HG02981 (cell line): ENCODE results near the gene KRT32.

Experiments
- ATAC-seq: cut with Tn5 transposase; IDR thresholded peaks from one replicate; pipeline ENCODE4 v1.9.1; 2021; ENCODE audit warnings: mild to moderate bottlenecking, moderate library complexity; ENCODE audit not compliant: unreplicated experiment

Gene KRT32

DNA sequence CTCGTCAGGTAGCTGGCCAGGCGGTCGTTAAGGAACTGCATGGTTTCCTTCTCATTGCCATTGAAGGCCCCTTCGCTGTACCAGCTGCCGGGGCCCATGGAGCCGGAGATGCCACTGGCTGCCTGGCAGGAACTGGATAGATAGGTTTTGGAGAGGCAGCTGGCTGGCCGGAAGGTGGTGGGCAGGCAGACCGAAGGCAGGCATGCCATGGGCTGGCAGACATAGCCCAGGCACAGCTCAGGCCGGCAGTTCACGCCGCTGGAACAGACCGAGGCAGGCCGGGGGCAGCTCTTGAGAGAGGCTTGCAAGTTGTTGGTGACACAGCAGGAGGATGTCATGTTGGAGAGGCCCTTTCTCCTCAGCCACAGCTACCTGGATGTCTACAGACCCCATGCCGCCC is at the start of gene KRT32:
Gene KRT32, minus strand, starts transcription at position 399 of the 400 bp plus-strand sequence. Its CDS starts 61 bp downstream, at position 338.
- ATAC-seq, result no peak

DNA sequence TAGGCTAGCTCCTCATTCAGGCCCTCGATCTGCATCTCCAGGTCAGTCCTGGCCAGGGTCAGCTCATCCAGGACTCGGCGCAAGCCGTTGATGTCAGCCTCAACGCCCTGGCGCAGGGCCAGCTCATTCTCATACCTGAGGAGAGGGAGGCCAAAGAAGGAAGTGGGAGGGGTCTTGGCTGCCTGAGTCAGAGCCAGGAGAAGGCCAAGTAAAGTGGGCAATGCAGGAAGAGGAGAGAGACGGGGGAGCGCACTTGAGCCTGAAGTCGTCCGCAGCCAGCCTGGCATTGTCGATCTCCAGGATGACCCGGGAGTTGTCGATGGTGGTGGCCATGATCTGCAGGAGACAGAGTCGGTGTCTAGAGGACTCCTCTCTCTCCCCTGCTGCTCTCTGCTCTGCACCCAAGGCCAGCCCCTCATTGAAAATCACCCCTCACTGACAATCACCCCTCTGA is 49.7 kb upstream of the KRT32 start:
- no peak for ATAC-seq

DNA sequence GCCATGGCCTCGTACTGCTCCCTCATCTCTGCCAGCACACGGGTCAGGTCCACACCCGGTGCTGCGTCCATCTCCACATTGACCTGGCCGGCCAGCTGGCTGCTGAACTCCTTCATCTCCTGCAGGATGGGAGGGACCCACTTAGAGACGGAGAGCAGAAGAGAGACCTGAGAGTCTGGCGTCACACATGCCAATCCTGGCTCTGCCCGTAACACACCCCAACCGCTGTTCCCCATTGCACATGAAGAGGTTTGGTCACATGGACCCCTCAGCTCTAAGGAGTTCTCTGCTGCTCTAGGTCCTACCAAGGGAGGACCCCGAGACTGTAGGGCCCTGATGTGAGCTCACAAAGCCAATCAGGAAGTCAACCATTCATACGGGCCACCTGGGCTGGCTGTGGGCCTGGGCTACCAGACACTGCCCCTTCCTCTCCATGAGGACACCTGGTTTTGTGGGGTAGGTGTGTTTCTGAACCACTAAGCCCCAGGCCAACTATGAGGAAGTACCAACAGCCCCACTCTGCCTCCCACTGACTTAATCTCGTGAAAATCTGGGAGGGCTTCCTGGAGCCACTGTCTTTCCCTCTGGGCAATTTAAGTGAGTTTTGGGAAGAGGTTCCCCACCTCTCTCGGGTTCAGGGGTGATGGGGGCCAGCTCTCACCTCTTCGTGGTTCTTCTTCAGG is 49.1 kb upstream of the KRT32 start:
- no peak for ATAC-seq

DNA sequence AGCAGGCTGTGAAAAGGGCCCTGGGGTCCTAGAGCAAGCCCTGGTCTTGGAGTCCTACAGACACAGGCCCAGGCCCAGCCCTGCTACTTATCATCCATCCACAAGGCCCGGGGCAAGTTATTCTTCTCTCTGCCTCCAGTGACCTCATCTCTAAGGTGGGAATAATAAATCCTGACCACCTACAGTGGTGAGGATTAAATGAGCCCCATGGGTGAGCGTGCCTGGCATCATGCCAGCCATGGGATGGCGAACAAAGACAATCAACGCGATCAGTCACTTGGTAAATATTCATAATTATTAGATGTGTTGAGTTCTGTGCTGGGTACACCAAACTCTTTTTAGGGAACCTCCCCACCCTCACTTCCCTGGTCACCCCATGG is 46.0 kb upstream of the KRT32 start:
- no peak for ATAC-seq

DNA sequence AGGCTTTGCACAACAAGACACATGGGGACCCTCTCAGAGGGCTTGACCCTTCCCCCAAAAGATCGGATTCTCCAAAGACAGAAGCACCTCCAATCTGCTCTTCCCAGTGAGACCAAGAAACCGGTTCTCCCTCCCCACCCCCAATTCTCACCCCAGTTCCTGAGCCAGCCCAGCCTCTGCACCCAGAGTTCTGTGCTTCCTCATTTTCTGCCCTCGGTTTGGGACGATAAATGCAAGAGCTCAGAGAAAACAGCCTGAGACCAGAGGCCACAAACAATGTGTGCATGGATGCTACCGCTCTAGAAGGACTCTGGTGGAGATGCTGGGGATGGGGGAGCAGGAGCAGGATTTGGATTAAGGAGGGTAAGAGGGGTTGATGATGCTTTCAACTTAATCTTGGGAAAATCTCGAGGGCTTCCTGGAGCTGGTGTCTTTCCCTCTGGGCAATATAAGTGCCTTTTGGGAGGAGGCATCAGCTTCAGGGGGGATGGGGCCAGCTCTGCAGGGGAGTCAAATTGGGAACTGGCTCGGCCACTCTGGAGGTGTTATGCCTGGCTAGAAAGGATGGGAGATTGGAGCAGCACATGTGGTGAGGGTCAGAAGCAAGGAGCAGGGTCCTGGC is 45.5 kb upstream of the KRT32 start:
- ATAC-seq, result no peak

DNA sequence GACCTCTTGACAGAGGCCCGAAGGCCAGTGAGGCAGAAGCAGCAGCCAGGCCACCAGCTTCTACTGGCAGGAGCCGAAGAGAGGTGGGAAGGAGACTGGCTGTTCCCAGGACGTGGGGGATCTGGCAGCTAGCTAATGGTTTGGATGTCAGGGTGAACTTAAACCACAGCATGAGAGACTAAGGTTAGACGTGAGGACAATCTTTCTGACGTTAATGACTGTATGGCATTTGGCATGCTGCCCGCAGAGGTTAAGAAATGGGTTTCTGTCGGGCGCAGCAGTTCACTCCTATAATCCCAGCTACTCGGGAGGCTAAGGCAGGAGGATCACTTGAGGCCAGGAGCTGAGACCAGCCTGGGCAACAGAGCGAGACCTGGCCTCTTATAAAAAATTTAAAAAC is 44.5 kb upstream of the KRT32 start:
- ATAC-seq, result no peak

DNA sequence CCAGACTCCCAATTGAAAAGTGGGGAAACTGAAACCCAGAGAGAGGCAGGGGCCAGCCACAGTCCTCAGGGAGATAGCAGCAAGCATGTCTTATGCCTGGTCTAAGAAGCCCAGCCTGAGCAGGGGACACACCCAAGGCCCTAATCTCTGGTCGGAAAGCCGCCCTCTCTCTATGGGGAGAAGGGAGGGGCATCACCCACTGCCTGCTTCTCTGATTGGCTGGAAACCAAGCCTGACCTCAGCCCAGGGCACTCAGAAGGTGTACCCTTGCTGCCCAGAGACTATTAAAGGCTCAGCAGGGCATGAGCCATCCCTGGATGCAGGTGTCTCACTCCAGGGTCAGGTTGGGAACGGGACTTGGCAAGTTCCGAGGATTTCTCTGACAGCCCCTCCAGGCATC is 43.9 kb upstream of the KRT32 start:
- no peak for ATAC-seq

DNA sequence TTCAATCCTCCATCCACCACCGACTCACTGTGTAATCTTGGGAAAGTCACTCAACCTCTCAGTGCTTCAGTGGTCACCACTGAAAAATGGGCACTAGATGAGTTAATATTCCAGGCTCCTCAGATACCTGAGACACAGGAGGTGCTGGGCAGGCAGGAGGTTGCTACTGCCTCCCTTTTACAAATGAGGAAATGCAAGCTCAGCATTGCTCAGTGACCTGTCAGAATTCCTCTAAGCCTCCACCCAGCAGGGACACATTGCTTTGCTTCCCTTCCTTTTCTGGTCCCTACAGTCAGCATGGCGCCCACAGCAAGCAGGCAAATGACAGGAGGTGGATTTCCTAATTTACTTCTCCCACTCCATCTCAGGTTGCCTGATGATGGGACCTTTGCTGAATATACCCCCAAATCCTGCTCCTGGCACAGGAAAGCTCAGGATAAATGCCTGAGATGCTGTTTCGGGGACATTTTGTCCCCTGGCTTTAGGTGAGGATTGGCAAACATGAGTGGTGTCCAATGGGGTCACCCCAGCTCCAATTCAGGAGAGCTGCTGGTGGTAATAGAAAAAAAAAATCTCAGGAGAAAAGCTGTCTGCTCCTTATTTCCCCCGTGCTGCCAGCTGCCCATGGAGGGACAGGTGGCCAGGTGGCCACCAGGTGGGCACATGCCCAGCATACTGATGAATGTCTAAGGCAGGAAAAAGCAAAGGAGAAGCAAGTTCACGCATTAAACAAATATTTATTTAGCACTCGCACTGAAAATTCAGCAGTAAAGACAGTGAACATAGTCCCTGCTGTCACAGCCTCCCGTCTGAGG is 43.3 kb upstream of the KRT32 start:
- ATAC-seq, result no peak

DNA sequence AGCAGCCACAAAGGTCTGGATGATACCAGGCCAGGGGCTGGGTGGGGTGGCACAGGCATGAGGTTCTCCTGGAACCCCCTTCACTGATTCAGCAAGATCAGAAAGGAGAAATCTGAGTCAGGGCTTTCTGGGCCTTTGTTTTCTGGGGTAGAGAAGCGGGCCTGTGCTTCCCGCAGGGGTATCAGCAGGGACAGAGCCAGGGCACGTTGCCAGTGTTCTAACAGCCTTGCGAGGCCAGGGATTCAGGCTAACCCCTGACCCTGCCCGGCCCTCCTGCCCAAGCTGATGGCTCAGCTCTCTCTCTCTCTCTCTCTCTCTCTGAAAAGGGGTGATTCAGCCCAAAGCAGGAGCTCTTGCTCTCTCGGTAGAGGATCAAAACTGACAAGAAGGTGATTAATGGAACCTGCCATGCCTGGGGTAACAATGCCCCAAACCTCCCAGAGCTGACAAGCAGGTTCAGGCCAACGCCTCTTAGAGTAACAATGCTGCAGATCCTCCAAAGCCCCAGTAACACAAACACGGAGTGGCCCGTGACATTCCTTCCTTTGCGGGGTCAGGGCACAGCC is 40.2 kb upstream of the KRT32 start:
- ATAC-seq, result no peak

DNA sequence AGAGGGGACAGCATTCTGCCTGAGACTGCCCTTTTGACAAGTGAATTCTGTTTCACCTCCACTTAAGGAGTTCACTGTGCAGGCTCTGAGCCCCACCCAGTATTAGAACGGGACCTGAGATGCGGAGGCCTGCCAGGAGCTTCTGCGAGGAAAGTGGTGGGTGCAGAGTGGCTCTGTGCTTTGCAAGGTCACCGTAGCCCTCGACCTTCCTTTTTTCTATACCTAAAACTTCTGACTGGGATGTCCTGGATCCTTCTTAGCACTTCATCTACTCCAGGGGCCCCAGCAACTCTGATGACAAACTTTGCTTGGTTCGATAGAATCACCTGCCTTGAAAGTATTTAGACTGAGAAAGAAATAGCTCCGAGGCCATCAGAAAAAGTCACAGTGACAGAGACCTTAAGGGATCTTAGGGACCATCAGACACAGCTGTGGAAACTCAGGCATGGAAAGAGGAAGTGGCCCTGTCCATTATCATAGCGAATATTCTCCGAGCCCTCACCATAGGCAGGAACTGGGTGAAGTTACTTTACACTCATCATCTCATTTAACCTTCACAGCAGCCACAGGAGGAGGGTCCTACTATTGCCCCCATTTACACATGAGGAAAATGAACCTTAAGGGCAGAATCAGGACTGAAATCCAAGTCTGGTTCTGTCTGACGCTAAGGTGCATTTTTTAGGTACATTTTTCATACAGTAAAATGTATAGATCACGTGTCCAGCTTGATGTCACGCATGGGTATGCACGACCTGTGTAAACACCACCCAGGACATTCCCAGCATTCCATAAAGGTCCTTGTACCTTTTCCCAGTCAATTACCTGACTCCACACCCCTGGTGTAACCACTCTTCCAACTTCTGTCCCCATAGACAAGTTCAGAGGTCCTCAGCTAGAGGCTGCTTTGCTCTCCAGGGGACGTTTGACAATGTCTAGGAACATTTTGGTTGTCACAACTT is 38.9 kb upstream of the KRT32 start:
- ATAC-seq, result no peak

DNA sequence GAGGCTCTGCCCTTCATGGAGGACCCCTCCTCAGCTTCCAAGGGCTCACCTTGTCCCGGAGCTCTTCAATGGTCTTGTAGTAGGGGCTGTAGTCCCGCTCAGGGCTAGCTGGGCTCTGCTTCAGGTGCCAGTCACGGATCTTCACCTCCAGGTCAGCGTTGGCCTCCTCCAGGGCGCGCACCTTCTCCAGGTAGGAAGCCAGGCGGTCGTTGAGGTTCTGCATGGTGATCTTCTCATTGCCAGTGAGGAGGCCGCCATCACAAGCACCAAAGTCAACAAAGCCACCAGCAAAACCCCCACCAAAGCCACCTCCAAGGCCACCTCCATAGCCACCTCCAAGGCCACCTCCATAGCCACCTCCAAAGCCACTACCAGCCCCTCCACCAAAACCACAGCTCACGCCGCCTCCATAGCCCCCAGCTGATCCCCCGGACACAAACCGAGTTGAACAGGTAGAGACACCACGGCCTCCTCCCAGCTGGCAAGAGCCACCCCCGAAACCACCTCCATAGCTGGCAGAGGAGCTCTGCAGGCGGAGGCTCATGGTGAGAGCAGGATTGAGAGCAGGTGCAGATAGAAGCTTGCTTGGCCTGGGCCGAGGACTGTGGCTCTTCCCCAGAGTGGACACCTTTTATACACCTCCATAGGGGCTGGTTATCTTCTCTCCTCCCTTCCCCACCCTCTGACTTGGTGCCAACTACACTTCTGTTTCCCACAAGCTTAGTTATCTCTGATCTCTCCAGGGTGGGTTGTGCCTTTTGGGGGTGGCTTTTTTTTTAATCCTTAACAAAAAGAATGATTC is 38.0 kb upstream of the KRT32 start, which contains the start of gene KRT13:
Gene KRT13, minus strand, starts transcription at position 606 of the 802 bp plus-strand sequence. Its CDS starts 62 bp downstream, at position 544.
- no peak for ATAC-seq

DNA sequence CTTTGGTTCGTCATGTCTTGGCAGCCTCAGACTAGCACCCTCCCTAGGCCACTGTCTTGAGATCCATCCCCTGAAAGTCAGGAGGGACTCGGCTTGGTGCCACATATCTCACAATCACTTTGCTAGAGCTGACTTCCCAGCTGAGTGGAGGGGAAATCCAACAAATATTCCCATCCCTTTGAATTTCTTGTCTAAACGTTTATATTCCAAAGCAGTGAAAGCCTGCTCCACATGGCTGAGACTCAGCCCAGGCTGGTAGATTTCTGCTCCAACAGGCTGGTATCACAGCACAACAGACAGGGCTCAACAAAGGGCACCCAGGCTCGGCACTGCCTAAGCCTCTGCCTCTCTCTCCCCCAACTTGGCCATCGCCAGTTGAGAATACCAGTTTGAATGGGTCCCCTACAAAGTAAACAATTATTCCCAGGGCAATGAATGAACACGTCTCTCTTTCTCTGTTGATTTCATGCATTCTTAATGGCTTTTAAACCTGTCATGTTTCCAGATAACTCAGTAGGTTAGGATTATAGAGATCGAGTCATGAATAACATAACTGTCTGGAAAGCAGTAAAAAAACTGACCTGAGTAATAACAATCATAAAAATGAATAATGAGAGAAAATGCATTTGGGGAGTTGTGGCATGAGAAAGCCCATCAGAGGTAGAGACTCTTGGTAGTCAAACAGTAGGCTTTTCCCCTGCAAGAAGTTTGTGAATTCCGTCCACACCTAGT is 37.2 kb upstream of the KRT32 start:
- ATAC-seq, result no peak

DNA sequence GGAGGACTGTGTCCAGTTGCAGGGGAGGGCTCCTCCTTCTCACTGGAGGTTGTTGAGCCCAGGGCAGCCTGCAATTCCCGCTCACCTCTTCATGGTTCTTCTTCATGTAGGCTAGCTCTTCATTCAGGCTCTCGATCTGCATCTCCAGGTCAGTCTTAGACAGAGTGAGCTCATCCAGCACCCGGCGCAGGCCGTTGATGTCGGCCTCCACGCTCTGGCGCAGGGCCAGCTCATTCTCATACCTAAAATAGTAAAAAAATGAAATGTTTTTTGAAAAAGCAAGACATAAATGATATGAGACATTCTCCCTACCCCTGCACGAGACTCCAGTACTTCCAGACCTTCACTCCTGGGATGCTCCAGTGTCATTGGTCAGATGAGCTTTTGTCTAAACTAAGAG is 36.0 kb upstream of the KRT32 start:
- no peak for ATAC-seq

DNA sequence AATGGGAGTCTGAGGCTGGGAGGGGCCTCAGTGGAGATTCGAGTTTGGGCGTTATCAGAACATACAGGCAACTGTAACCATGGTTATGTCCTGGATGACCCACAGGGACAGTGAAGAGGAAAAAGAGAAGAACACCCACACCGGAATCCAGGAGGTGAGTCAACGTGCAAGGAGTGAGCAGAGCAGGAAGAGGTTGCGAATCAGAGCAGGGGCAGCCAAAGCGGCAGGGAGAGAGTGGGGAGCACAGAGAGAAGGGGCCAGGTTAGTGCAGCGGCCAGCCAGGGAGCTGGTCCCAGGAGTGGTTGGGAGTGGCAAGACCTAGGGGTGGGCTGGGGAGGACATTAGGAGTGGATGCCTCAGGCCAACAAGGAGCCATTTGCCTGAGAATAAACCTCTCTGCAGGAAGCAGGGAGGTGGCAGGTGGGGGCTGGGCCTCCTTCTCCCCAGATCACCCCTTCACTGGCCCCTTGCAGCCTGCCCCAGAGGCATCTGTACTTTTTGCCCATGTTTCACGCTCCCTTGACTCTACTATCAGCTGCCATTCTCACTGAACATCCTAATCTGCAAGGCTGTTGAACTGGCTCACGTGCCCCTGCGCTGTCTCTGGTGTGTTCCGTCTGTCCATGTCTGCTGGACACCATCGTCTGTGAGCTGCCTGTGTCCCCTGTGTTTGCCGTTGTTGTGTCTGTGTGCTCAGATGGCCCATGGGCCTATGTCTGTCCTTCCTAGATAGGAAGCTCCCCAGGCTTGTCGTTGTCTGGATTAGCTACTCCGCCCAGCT is 33.1 kb upstream of the KRT32 start:
- ATAC-seq, result no peak

DNA sequence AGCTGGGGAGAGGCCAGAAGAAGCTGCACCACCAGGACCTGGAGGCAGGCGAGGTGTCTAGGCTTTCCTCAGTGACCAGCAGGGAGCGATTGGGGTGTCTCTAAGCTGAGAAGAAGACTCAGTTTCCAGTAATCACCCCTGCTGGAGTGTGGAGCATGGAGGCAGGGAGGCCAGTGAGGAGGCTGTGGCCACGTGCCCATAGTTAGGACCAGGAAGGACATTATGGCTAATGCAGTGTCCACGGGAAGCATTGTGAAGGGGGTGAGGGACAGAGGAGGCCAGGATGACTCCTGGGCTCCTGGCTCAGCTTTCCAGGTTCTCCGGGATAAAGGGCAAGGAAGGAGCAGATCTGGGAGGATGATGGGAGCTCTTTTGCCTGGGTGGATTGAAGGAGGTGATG is 32.5 kb upstream of the KRT32 start:
- no peak for ATAC-seq

DNA sequence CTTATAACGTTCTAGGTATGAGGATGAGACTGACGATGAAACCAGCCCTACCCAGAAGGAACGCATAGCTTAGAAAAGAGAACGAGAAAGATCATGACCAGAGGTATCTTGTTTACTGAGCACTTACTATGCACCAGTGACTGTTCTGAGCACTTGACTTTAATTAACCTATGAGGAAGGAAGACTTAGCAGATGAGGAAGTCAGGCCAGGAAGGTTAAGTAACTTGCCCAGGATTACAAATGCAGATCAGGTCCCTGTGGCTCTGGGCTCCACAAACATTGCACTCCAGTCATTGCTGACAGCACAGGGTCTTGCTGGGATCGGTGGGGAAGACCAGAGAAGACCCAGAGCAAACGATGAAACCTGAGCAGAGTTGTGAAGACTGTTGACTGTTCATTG is 31.1 kb upstream of the KRT32 start:
- no peak for ATAC-seq

DNA sequence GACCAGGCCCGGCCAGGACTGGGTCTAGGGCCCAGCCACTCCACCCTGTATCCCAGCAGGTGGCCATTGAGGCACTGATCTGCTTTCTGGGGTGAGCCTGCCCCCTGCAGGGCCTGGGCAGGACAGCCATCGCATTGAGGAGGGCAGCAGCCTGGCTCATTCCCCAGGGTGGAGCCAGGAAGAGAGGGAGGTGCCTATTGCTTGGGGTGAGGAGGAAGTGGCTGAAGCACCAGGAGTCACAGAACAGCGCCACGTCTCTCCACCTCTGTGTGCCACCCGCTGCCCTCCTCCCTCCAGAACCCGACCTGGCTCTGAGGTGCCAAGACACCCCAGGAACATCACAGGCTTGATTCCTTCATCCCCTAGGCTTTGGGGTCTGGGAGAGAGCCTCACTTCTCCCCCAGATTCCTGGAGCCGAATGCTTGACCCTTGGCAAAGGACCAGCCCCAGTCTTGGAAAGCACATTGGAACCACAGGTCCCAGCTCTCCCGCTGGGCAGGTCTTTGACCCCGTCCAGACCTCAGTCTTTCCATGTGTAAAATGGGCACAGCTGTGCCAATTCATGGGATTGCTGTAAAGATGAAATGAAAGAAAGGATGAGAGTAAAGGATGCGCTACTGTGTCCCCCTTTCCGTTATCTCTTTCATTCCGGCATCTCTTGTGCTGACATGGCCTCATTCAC is 29.8 kb upstream of the KRT32 start:
- ATAC-seq, result peak; percentile 81

DNA sequence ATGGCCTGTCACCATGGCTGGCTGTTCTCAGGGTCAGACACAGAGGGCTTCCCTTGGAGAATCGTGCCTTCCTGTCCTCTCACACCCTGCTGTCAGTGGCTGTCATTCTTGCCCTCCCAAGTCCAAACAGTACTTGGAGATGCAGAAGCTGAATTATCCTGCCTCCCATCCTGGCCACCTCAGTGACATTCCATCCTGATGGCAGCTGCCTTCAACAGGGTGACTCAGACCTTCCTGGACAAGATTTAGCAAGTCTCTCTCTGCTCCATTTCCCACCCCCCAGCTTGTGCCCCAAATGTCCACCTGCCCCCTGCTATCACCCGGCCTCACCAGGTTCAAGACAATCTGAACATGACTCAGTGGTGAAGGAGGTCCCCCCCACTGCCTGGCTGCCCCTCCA is 27.3 kb upstream of the KRT32 start:
- no peak for ATAC-seq
